Sigmoid colon (tissue), 7 donors: ENCODE data around the gene CLDN19. TPM values are rescaled to one million over a fixed set of nuclear protein-coding genes. Genes with fewer than 3 reads are reported as not detected.
"Not testable (repeated sequence)": the region's sequence is repeated elsewhere in the genome, so short reads cannot be mapped to it uniquely, and the experiment has no call there.

ENCODE experiments used
- DNase-seq: peaks from one replicate; pipeline ENCODE4 v3.0.0-alpha.2; 2019
- H3K27ac ChIP-seq, 4 donors: fragments of 200-600 bp; sonication (generic); one replicate each; pipeline ENCODE4 v1.5.1; 2016 to 2019; ENCODE audit warnings: mild to moderate bottlenecking in 1 of 4
- H3K27me3 ChIP-seq, 3 donors: fragments of 200-600 bp; sonication (generic); one replicate each; pipeline ENCODE4 v1.5.1; 2019; ENCODE audit warnings: mild to moderate bottlenecking in 1 of 3
- H3K36me3 ChIP-seq, 4 donors: fragments of 200-600 bp; sonication (generic); one replicate each; pipeline ENCODE4 v1.5.1; 2016 to 2019
- H3K4me1 ChIP-seq, 4 donors: fragments of 200-600 bp; sonication (generic); one replicate each; pipeline ENCODE4 v1.5.1; 2017 to 2019
- H3K4me3 ChIP-seq, 4 donors: fragments of 200-600 bp; sonication (generic); one replicate each; pipeline ENCODE4 v1.5.1; 2017 to 2019; ENCODE audit warnings: mild to moderate bottlenecking in 2 of 4, moderate library complexity in 1 of 4
- H3K9me3 ChIP-seq, 4 donors: fragments of 200-600 bp in 3 of 4; sonication (generic) in 3 of 4; one replicate each; pipeline versions ENCODE4 v1.5.1 to v1.6.1; 2013 to 2019
- EP300 ChIP-seq, 4 donors: sonication (generic); formaldehyde crosslinking; IDR thresholded peaks; one replicate each; pipeline ENCODE4 v1.6.1; 2017; ENCODE audit warnings: antibody characterized with exemption in 4 of 4
- POLR2A ChIP-seq, 2 donors: fragments of 450-650 bp; IDR thresholded peaks; one replicate each; pipeline ENCODE4 v1.6.1; 2016; ENCODE audit warnings: antibody characterized with exemption in 2 of 2, mild to moderate bottlenecking in 2 of 2, moderate library complexity in 2 of 2
- POLR2AphosphoS5 ChIP-seq, 4 donors: sonication (generic); formaldehyde crosslinking; IDR thresholded peaks; one replicate each; pipeline ENCODE4 v1.6.1; 2017; ENCODE audit warnings: antibody characterized with exemption in 4 of 4
- WGBS, 2 donors: extraction: QIAGEN DNeasy Blood & Tissue Kit; methylation state at CpG; one replicate each; pipeline ENCODE4 v1.1.7; 2013; 5-methylcytosine and 5-hydroxymethylcytosine counted together
- intact Hi-C: fragments of 100-400 bp; cut with DNase I; formaldehyde crosslinking; loops from one replicate; pipeline ENCODE4 v1.15.1; 2023
- polyA plus RNA-seq, 3 donors: library from polyadenylated mRNA; stranded (reverse); fragments of 200-250 nt; gene quantifications; one replicate each; pipeline ENCODE4 v1.2.3, GENCODE V29; 2013
- total RNA-seq, 4 donors: library from RNA; depleted of rRNA; stranded (reverse); fragments of >200 nt; gene quantifications; one replicate each; pipeline ENCODE4 v1.1.0, GENCODE V29; 2016
- TF ChIP-seq, protein P1 (sequence below), 4 experiments: fragments of 450-650 bp in 3 of 4; fragments of 200-600 bp in 1 of 4; IDR thresholded peaks; one replicate each; pipeline ENCODE4 v1.5.1; 2016 to 2019; ENCODE audit warnings: antibody characterized with exemption in 4 of 4, mild to moderate bottlenecking in 3 of 4, moderate library complexity in 2 of 4
- donor health status: healthy with polysubstance abuse.
- donor health status: Bipolar disorder and iron deficiency.
- donor health status: healthy.

The CLDN19 gene
- total and polyA plus RNA-seq, 7 donors: 0.03 TPM; not detected in 6

- Histone ChIP-seq H3K4me3 (no peak overlapping the region), H3K4me1 (no peaks in the 10 kb centered on the region), H3K9me3 (no peaks in the 10 kb centered on the region), H3K27ac (no peak overlapping the region), H3K27me3 (no peaks in the 10 kb centered on the region), H3K36me3 (no peaks in the 10 kb centered on the region)
- 55 to 70% methylated on average over 4 of the region's 4 CpGs for WGBS, 2 donors
- intact Hi-C loops: no loop called here
- no peak for DNase-seq
- TF ChIP-seq POLR2AphosphoS5 (IDR thresholded peaks at IDR 0.05) (no peak), POLR2A (IDR thresholded peaks at IDR 0.05) (no peak), EP300 (IDR thresholded peaks at IDR 0.05) (no peak)
- TF ChIP-seq, protein P1, sequence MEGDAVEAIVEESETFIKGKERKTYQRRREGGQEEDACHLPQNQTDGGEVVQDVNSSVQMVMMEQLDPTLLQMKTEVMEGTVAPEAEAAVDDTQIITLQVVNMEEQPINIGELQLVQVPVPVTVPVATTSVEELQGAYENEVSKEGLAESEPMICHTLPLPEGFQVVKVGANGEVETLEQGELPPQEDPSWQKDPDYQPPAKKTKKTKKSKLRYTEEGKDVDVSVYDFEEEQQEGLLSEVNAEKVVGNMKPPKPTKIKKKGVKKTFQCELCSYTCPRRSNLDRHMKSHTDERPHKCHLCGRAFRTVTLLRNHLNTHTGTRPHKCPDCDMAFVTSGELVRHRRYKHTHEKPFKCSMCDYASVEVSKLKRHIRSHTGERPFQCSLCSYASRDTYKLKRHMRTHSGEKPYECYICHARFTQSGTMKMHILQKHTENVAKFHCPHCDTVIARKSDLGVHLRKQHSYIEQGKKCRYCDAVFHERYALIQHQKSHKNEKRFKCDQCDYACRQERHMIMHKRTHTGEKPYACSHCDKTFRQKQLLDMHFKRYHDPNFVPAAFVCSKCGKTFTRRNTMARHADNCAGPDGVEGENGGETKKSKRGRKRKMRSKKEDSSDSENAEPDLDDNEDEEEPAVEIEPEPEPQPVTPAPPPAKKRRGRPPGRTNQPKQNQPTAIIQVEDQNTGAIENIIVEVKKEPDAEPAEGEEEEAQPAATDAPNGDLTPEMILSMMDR (IDR thresholded peaks at IDR 0.05): no peak
Observed at GRCh38 chr1:42730988-42731387, 9.0 kb downstream of the CLDN19 start.

- DNase-seq: no peak
- intact Hi-C loops: no loop called here
- Histone ChIP-seq H3K4me1 (no peaks in the 10 kb centered on the region), H3K36me3 (no peaks in the 10 kb centered on the region), H3K27ac (no peak overlapping the region), H3K4me3 (no peak overlapping the region), H3K27me3 (no peaks in the 10 kb centered on the region), H3K9me3 (no peaks in the 10 kb centered on the region)
- TF ChIP-seq, protein P1 (IDR thresholded peaks at IDR 0.05): no peak
- TF ChIP-seq POLR2AphosphoS5 (IDR thresholded peaks at IDR 0.05): no peak
- TF ChIP-seq EP300 (IDR thresholded peaks at IDR 0.05): no peak
- no peak for TF ChIP-seq POLR2A (IDR thresholded peaks at IDR 0.05)
- WGBS, 2 donors: 95 to 96% methylated on average over 3 of the region's 3 CpGs
Observed at GRCh38 chr1:42730002-42730401, 10.0 kb downstream of the CLDN19 start.

DNA sequence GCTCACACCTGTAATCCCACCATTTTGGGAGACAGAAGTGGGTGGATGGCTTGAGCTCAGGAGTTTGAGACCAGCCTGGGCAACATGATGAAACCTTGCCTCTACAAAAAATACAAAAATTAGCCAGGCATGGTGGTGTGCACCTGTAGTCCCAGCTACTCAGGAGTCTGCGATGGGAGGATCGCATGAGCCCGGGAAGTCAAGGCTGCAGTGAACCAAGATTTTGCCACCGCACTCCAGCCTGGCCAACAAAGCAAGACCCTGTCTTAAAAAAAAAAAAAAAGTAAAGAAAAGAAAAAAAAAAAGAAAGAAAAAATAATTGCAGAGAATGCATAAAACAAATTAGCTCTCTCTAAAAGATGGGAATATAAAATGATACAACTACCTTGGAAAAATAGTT lies 14.2 kb downstream of the CLDN19 start:
- WGBS, 2 donors: 96 to 97% methylated on average over 4 of the region's 4 CpGs
- DNase-seq, H3K4me3 ChIP-seq, intact Hi-C loops, H3K9me3 ChIP-seq, H3K36me3 ChIP-seq, H3K27me3 ChIP-seq, H3K27ac ChIP-seq, H3K4me1 ChIP-seq: not testable (repeated sequence)

DNA sequence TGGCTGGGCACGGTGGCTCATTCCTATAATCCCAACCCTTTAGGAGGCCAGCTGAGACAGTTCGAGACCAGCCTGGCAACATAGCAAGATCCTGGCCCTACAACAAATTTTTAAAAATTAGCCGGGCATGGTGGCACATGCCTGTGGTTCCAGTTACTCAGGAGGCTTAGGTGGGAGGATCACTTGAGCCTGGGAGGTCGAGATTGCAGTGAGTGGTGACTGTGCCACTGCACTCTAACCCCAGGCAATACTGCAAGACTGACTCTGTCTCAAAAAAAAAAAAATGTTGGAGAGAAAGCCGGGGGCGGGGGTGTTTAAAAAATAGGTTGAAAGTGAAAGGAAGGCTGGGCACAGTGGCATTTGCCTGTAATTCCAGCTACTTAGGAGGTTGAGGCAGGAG lies 16.5 kb downstream of the CLDN19 start:
- H3K36me3 ChIP-seq: no peaks in the 10 kb centered on the region
- DNase-seq: no peak
- H3K4me3 ChIP-seq: no peak overlapping the region
- intact Hi-C loops: no loop called here
- TF ChIP-seq POLR2AphosphoS5 (IDR thresholded peaks at IDR 0.05): no peak
- no peak for TF ChIP-seq POLR2A (IDR thresholded peaks at IDR 0.05)
- no peak for TF ChIP-seq EP300 (IDR thresholded peaks at IDR 0.05)
- TF ChIP-seq, protein P1 (IDR thresholded peaks at IDR 0.05): no peak
- no peaks in the 10 kb centered on the region for H3K27me3 ChIP-seq
- H3K9me3 ChIP-seq: no peaks in the 10 kb centered on the region
- H3K27ac ChIP-seq: no peak overlapping the region
- WGBS, 2 donors: 66 to 77% methylated on average over 6 of the region's 6 CpGs
- no peaks in the 10 kb centered on the region for H3K4me1 ChIP-seq

- H3K27me3 ChIP-seq, intact Hi-C loops: not testable (repeated sequence)
Observed at GRCh38 chr1:42722403-42722802, 17.6 kb downstream of the CLDN19 start.

DNA sequence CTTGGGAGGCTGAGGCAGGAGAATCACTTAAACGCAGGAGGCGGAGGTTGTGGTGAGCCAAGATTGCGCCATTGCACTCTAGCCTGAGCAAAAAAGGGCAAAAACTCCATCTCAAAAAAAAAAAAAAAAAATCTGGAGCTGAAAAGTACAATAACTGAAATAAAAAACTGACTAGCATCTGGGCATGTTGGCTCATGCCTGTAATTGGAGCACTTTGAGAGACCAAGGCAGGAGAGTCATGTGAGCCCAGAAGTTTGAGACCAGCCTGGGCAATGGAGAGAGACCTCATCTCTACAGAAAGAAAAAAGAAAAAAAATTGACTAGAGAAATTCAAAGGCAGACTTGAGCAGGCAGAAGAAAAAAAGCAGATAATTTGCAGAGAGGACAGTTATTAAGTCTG lies 18.1 kb downstream of the CLDN19 start:
- no peak for TF ChIP-seq EP300 (IDR thresholded peaks at IDR 0.05)
- no peak for TF ChIP-seq POLR2A (IDR thresholded peaks at IDR 0.05)
- no peak for TF ChIP-seq POLR2AphosphoS5 (IDR thresholded peaks at IDR 0.05)
- TF ChIP-seq, protein P1 (IDR thresholded peaks at IDR 0.05): no peak
- WGBS, 2 donors: 96 to 97% methylated on average over 3 of the region's 3 CpGs
- intact Hi-C loops: no loop called here

More at GRCh38 chr1:42722403-42722802, 17.6 kb downstream of the CLDN19 start:
- H3K4me3 ChIP-seq, H3K36me3 ChIP-seq, DNase-seq, H3K9me3 ChIP-seq, H3K4me1 ChIP-seq, H3K27ac ChIP-seq: not testable (repeated sequence)
- 90 to 97% methylated on average over 2 of the region's 2 CpGs for WGBS, 2 donors

More for the DNA sequence above, 18.1 kb downstream of the CLDN19 start:
- Histone ChIP-seq H3K9me3 (no peaks in the 10 kb centered on the region), H3K27me3 (no peaks in the 10 kb centered on the region), H3K36me3 (no peaks in the 10 kb centered on the region), H3K27ac (no peak overlapping the region), H3K4me1 (no peaks in the 10 kb centered on the region), H3K4me3 (no peak overlapping the region)
- DNase-seq: no peak
